Measurements from ENCODE around the gene MEG3.

GRCh38 chr14:100888789-100889315 is 62.9 kb downstream of the MEG3 start:
- TF ChIP-seq CTCF (IDR thresholded peaks at IDR 0.05; ENCODE audit: low read depth, low read length, poor library complexity, severe bottlenecking) (no peak), EZH2phosphoT487 (IDR thresholded peaks at IDR 0.05; ENCODE audit: borderline replicate concordance, low read length) (no peak)

All from DOHH2 (cell line).